OCI-LY1 (cell line): ENCODE data around the gene GALNT8.

ENCODE experiments used
- H2AFZ ChIP-seq: fragments of 200-600 bp; sonication (generic), shearing (Covaris generic); 2 replicates; pipeline ENCODE4 v1.6.0; 2014; ENCODE audit warnings: antibody characterized with exemption, mild to moderate bottlenecking, low read length
- H3F3A ChIP-seq: fragments of 200-600 bp; sonication (generic), shearing (Covaris generic); 2 replicates; pipeline ENCODE4 v1.6.0; 2014; ENCODE audit warnings: mild to moderate bottlenecking, antibody characterized with exemption, low read length, moderate library complexity; ENCODE audit not compliant: insufficient read depth
- H3K27ac ChIP-seq: fragments of 200-600 bp; sonication (generic); 2 replicates; pipeline ENCODE4 v1.5.1; 2014; ENCODE audit warnings: low read length, mixed run types, mild to moderate bottlenecking, low read depth; ENCODE audit not compliant: poor library complexity, severe bottlenecking
- H3K27me3 ChIP-seq: fragments of 200-600 bp; sonication (generic); 2 replicates; pipeline ENCODE4 v1.6.0; 2014; ENCODE audit warnings: antibody characterized with exemption, mild to moderate bottlenecking, low read length, moderate library complexity; ENCODE audit not compliant: insufficient read depth
- H3K36me3 ChIP-seq: fragments of 200-600 bp; sonication (generic); 2 replicates; pipeline ENCODE4 v1.6.1; 2014; ENCODE audit warnings: mild to moderate bottlenecking, antibody characterized with exemption, low read length, moderate library complexity, mixed read lengths; ENCODE audit not compliant: insufficient read depth
- H3K4me1 ChIP-seq: fragments of 200-600 bp; sonication (generic); 2 replicates; pipeline ENCODE4 v1.5.1; 2014; ENCODE audit warnings: mild to moderate bottlenecking, low read length, moderate library complexity; ENCODE audit not compliant: insufficient read depth, severe bottlenecking
- H3K4me2 ChIP-seq: fragments of 200-600 bp; sonication (generic), shearing (Covaris generic); 2 replicates; pipeline ENCODE4 v1.6.1; 2014; ENCODE audit warnings: low read length
- H3K4me3 ChIP-seq: fragments of 200-600 bp; sonication (generic); 2 replicates; pipeline ENCODE4 v1.5.1; 2014; ENCODE audit warnings: low read length, low read depth, mild to moderate bottlenecking, mixed read lengths; ENCODE audit not compliant: poor library complexity, severe bottlenecking
- H3K79me2 ChIP-seq: fragments of 200-600 bp; shearing (Covaris generic); 2 replicates; pipeline ENCODE4 v1.6.1; 2016; ENCODE audit warnings: mixed run types, low read length, mixed read lengths; ENCODE audit not compliant: insufficient read depth
- H3K9ac ChIP-seq: fragments of 200-600 bp; sonication (generic), shearing (Covaris generic); 2 replicates; pipeline ENCODE4 v1.6.1; 2014; ENCODE audit warnings: mild to moderate bottlenecking, low read length, mixed read lengths
- H3K9me2 ChIP-seq: fragments of 200-600 bp; sonication (generic), shearing (Covaris generic); 2 replicates; pipeline ENCODE4 v1.6.1; 2014; ENCODE audit warnings: low read depth, mild to moderate bottlenecking, low read length, mixed read lengths
- H3K9me3 ChIP-seq: fragments of 200-600 bp; shearing (Covaris generic); 2 replicates; pipeline ENCODE4 v1.6.1; 2014; ENCODE audit warnings: low read length, mixed read lengths
- H4K20me1 ChIP-seq: fragments of 200-600 bp; sonication (generic), shearing (Covaris generic); 2 replicates; pipeline ENCODE4 v1.6.0; 2016; ENCODE audit warnings: mild to moderate bottlenecking, low read length; ENCODE audit not compliant: insufficient read depth
- CTCF ChIP-seq: fragments of 200-600 bp; sonication (generic), shearing (Covaris generic); IDR thresholded peaks from 2 replicates; pipeline ENCODE4 v1.5.1; 2017; ENCODE audit warnings: mild to moderate bottlenecking, antibody characterized with exemption, low read length, moderate library complexity, mixed read lengths
- EZH2 ChIP-seq: fragments of 200-600 bp; sonication (generic), shearing (Covaris generic); IDR thresholded peaks from 2 replicates; pipeline ENCODE4 v1.8.0; 2017; ENCODE audit warnings: borderline replicate concordance, mixed run types, mild to moderate bottlenecking, antibody characterized with exemption, low read length, moderate library complexity, mixed read lengths

GALNT8 gene

GRCh38 chr12:4725057-4725456, 4.9 kb downstream of the GALNT8 start:
- H3K79me2 ChIP-seq: no peaks in the 10 kb centered on the region
- H3F3A ChIP-seq: no peaks in the 10 kb centered on the region
- TF ChIP-seq EZH2 (no peak), CTCF (no peak)
- H3K4me2 ChIP-seq: no peak overlapping the region
- no peak overlapping the region for H3K4me3 ChIP-seq
- no peak overlapping the region for H3K9ac ChIP-seq
- no peak overlapping the region for H3K27ac ChIP-seq
- H3K36me3 ChIP-seq: no peaks in the 10 kb centered on the region
- no peak overlapping the region for H2AFZ ChIP-seq
- no peaks in the 10 kb centered on the region for H3K4me1 ChIP-seq
- H3K27me3 ChIP-seq: 0 out of 2 replicates have a peak, but pooled peaks cover 2% of the 10 kb centered on the region
- H4K20me1 ChIP-seq: no peaks in the 10 kb centered on the region
- no peaks in the 10 kb centered on the region for H3K9me2 ChIP-seq
- no peaks in the 10 kb centered on the region for H3K9me3 ChIP-seq

- Histone ChIP-seq H3K27me3 (no peaks in the 10 kb centered on the region), H3K79me2 (no peaks in the 10 kb centered on the region), H3F3A (no peaks in the 10 kb centered on the region), H4K20me1 (no peaks in the 10 kb centered on the region), H3K9me3 (no peaks in the 10 kb centered on the region), H3K9ac (no peak overlapping the region), H3K9me2 (no peaks in the 10 kb centered on the region), H2AFZ (no peak overlapping the region), H3K36me3 (no peaks in the 10 kb centered on the region), H3K27ac (no peak overlapping the region), H3K4me1 (no peaks in the 10 kb centered on the region), H3K4me3 (no peak overlapping the region), H3K4me2 (no peak overlapping the region)
- no peak for TF ChIP-seq EZH2
Measured at GRCh38 chr12:4734625-4735340, 14.6 kb downstream of the GALNT8 start.

GRCh38 chr12:4736091-4736490, 15.9 kb downstream of the GALNT8 start:
- H3K79me2 ChIP-seq: no peaks in the 10 kb centered on the region
- H3K9me3 ChIP-seq: no peaks in the 10 kb centered on the region
- TF ChIP-seq CTCF (no peak), EZH2 (no peak)
- no peaks in the 10 kb centered on the region for H3K36me3 ChIP-seq
- no peaks in the 10 kb centered on the region for H3K27me3 ChIP-seq
- no peak overlapping the region for H3K9ac ChIP-seq
- no peaks in the 10 kb centered on the region for H3K9me2 ChIP-seq
- H3K4me2 ChIP-seq: no peak overlapping the region
- H3K27ac ChIP-seq: no peak overlapping the region
- H3K4me1 ChIP-seq: no peaks in the 10 kb centered on the region
- H4K20me1 ChIP-seq: no peaks in the 10 kb centered on the region
- H3F3A ChIP-seq: no peaks in the 10 kb centered on the region
- no peak overlapping the region for H3K4me3 ChIP-seq
- H2AFZ ChIP-seq: no peak overlapping the region

GRCh38 chr12:4738541-4738940, 18.3 kb downstream of the GALNT8 start:
- no peak overlapping the region for H2AFZ ChIP-seq
- H3K27me3 ChIP-seq: 0 out of 2 replicates have a peak, but pooled peaks cover 4% of the 10 kb centered on the region
- H3K79me2 ChIP-seq: no peaks in the 10 kb centered on the region
- H3K4me3 ChIP-seq: no peak overlapping the region
- no peaks in the 10 kb centered on the region for H3K4me1 ChIP-seq
- H3K9me3 ChIP-seq: no peaks in the 10 kb centered on the region
- no peak overlapping the region for H3K4me2 ChIP-seq
- no peaks in the 10 kb centered on the region for H4K20me1 ChIP-seq
- H3F3A ChIP-seq: no peaks in the 10 kb centered on the region
- no peaks in the 10 kb centered on the region for H3K36me3 ChIP-seq
- H3K27ac ChIP-seq: no peak overlapping the region
- no peak for TF ChIP-seq CTCF
- no peak for TF ChIP-seq EZH2
- H3K9me2 ChIP-seq: no peaks in the 10 kb centered on the region
- H3K9ac ChIP-seq: no peak overlapping the region
